Ishikawa (cell line): ENCODE results near the gene PTPRN2.

Source experiments
- EGR1 ChIP-seq: IDR thresholded peaks from 2 replicates; pipeline ENCODE4 v1.6.1; 2012
- REST ChIP-seq: IDR thresholded peaks from 2 replicates; pipeline ENCODE4 v1.6.1; 2012; ENCODE audit warnings: low read depth, mild to moderate bottlenecking

- TF ChIP-seq REST (no peak), EGR1 (no peak)
Measured at GRCh38 chr7:158473946-158474345, 113.7 kb downstream of the PTPRN2 start.
